SU-DHL-6 (cell line): ENCODE results near the gene SRRM1.
"Not testable (repeated sequence)": the region's sequence is repeated elsewhere in the genome, so short reads cannot be mapped to it uniquely, and the experiment has no call there.

Experiments
- H2AFZ ChIP-seq: fragments of 200-600 bp; sonication (generic); 2 replicates; pipeline ENCODE4 v1.6.1; 2014; ENCODE audit warnings: low read depth, mild to moderate bottlenecking, moderate library complexity, mixed read lengths, antibody characterized with exemption, low read length; ENCODE audit not compliant: severe bottlenecking
- H3F3A ChIP-seq: fragments of 200-600 bp; shearing (Covaris generic); 2 replicates; pipeline ENCODE4 v1.6.0; 2016; ENCODE audit warnings: antibody characterized with exemption, mild to moderate bottlenecking; ENCODE audit not compliant: insufficient read depth
- H3K27ac ChIP-seq: fragments of 200-600 bp; sonication (generic); 2 replicates; pipeline ENCODE4 v1.5.1; 2016; ENCODE audit warnings: low read depth, mild to moderate bottlenecking, low read length, moderate library complexity, mixed read lengths
- H3K27me3 ChIP-seq: fragments of 200-600 bp; sonication (generic), shearing (Covaris generic); 2 replicates; pipeline ENCODE4 v1.6.0; 2014; ENCODE audit warnings: mild to moderate bottlenecking, low read length
- H3K36me3 ChIP-seq: fragments of 200-600 bp; sonication (generic); 2 replicates; pipeline ENCODE4 v1.6.1; 2014; ENCODE audit warnings: mild to moderate bottlenecking, low read length, mixed read lengths
- H3K4me2 ChIP-seq: fragments of 300-600, 200-600 bp; shearing (Covaris generic), sonication (generic); 2 replicates; pipeline ENCODE4 v1.6.0; 2014; ENCODE audit warnings: low read length, low read depth, mild to moderate bottlenecking; ENCODE audit not compliant: poor library complexity, severe bottlenecking
- H3K4me3 ChIP-seq: fragments of 200-600 bp; sonication (generic); 2 replicates; pipeline ENCODE4 v1.5.1; 2014; ENCODE audit warnings: antibody characterized with exemption, low read length, mild to moderate bottlenecking, mixed read lengths; ENCODE audit not compliant: insufficient read depth, poor library complexity, severe bottlenecking
- H3K79me2 ChIP-seq: fragments of 200-600 bp; sonication (generic); 2 replicates; pipeline ENCODE4 v1.6.1; 2014; ENCODE audit warnings: mild to moderate bottlenecking, low read length, moderate library complexity; ENCODE audit not compliant: insufficient read depth
- H3K9ac ChIP-seq: fragments of 200-600 bp; sonication (generic); 2 replicates; pipeline ENCODE4 v1.7.0; 2014; ENCODE audit warnings: mild to moderate bottlenecking, low read length
- H3K9me2 ChIP-seq: fragments of 200-600 bp; sonication (generic); replicated peaks from 2 replicates; pipeline ENCODE4 v1.6.1; 2014; ENCODE audit warnings: low read length; ENCODE audit not compliant: insufficient read depth
- H3K9me3 ChIP-seq: fragments of 200-600 bp; sonication (generic); 2 replicates; pipeline ENCODE4 v1.6.1; 2014; ENCODE audit warnings: low read length, mixed read lengths; ENCODE audit not compliant: insufficient read depth
- H4K20me1 ChIP-seq: fragments of 200-600 bp; sonication (generic); 2 replicates; pipeline ENCODE4 v1.6.1; 2014; ENCODE audit warnings: low read depth, mild to moderate bottlenecking, antibody characterized with exemption, low read length, moderate library complexity, mixed read lengths
- EZH2phosphoT487 ChIP-seq: fragments of 200-600 bp; sonication (generic), shearing (Covaris generic); conservative IDR thresholded peaks from 2 replicates; pipeline ENCODE4 v1.6.1; 2018; ENCODE audit warnings: mild to moderate bottlenecking, antibody characterized with exemption, low read length, moderate library complexity, mixed read lengths
- TF ChIP-seq, protein P1 (sequence below): fragments of 200-600 bp; sonication (generic); IDR thresholded peaks from one replicate; pipeline ENCODE4 v1.5.1; 2017; ENCODE audit warnings: antibody characterized with exemption, mild to moderate bottlenecking, low read length, moderate library complexity; ENCODE audit not compliant: insufficient read depth, poor library complexity, severe bottlenecking

The SRRM1 gene

DNA sequence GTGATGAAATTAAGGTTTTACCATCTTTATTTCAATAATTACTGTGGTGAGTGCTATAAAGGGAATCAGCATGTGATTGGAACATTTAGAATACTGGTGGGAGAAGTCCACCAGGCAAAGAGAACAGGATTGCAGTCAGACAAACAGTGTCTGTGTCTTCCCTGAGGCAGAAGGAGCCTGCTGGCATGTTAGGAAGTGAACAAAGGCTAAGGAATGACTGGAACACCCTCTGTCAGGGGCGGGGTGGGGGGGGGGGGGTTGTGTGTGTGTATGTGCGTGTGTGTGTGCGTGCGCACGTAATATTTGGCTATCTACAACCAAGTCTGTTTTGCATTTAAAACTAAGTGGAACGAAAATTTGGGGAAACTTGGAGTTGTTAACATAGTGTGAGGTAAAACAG is 30.2 kb downstream of the SRRM1 start:
- no peak overlapping the region for H2AFZ ChIP-seq
- peaks cover 16% of the 10 kb centered on the region for H3F3A ChIP-seq
- no peak overlapping the region for H3K4me2 ChIP-seq
- H3K9ac ChIP-seq, result no peak overlapping the region
- H3K27ac ChIP-seq, result no peak overlapping the region
- H3K79me2 ChIP-seq, result no peaks in the 10 kb centered on the region
- H3K4me3 ChIP-seq, result no peak overlapping the region
- no peaks in the 10 kb centered on the region for H3K27me3 ChIP-seq
- H3K9me2 ChIP-seq, result no peaks in the 10 kb centered on the region
- no peaks in the 10 kb centered on the region for H3K9me3 ChIP-seq
- TF ChIP-seq, protein P1, sequence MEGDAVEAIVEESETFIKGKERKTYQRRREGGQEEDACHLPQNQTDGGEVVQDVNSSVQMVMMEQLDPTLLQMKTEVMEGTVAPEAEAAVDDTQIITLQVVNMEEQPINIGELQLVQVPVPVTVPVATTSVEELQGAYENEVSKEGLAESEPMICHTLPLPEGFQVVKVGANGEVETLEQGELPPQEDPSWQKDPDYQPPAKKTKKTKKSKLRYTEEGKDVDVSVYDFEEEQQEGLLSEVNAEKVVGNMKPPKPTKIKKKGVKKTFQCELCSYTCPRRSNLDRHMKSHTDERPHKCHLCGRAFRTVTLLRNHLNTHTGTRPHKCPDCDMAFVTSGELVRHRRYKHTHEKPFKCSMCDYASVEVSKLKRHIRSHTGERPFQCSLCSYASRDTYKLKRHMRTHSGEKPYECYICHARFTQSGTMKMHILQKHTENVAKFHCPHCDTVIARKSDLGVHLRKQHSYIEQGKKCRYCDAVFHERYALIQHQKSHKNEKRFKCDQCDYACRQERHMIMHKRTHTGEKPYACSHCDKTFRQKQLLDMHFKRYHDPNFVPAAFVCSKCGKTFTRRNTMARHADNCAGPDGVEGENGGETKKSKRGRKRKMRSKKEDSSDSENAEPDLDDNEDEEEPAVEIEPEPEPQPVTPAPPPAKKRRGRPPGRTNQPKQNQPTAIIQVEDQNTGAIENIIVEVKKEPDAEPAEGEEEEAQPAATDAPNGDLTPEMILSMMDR, result no peak
- no peak for TF ChIP-seq EZH2phosphoT487
- peaks cover 43% of the 10 kb centered on the region for H3K36me3 ChIP-seq
- peaks cover 2% of the 10 kb centered on the region; the same call in 1 of the 2 replicates for H4K20me1 ChIP-seq

DNA sequence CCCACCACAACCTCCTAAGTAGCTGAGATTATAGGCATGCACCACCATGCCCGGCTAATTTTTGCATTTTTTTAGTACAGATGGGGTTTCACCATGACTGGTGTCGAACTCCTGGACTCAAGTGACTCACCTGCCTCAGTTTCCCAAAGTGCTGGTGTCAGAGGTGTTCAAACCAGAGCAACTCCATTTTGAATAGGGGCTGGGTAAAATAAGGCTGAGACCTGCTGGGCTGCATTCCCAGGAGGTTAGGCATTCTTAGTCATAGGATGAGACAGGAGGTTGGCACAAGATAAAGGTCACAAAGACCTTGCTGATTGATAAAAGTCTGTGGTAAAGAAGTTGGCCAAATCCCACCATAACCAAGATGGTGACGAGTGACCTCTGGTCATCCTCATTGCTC is 35.3 kb downstream of the SRRM1 start:
- H3K4me2 ChIP-seq, H3K36me3 ChIP-seq, H2AFZ ChIP-seq: not testable (repeated sequence)

DNA sequence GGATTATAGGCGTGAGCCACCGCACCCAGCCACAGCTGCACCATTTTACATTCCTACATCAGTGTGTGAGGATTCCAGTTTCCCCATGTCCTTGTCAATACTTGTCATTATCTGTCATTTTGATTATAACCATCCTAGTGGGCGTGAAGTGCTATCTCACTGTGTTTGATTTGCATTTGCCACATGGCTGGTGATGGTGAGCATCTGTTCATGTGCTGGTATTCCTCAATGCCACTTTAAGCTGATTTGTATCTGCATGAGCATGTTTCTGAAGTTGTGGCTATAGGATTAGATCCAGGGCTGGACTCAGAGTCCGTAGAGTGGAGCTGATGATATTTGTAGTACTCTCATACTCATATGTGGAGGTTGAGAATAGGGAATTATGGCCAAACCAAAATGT is 36.6 kb downstream of the SRRM1 start:
- peaks cover 17% of the 10 kb centered on the region; the same call in 1 of the 2 replicates for H3F3A ChIP-seq
- 0 out of 2 replicates have a peak, but pooled peaks cover 4% of the 10 kb centered on the region for H3K36me3 ChIP-seq
- no peak for TF ChIP-seq EZH2phosphoT487
- TF ChIP-seq, protein P1, result no peak
- H3K4me3 ChIP-seq, result no peak overlapping the region
- H3K27ac ChIP-seq, result no peak overlapping the region
- H3K79me2 ChIP-seq, result no peaks in the 10 kb centered on the region
- H3K9me2 ChIP-seq, result no peaks in the 10 kb centered on the region
- no peaks in the 10 kb centered on the region for H4K20me1 ChIP-seq
- H2AFZ ChIP-seq, result no peak overlapping the region
- no peak overlapping the region for H3K4me2 ChIP-seq
- no peaks in the 10 kb centered on the region for H3K9me3 ChIP-seq
- no peak overlapping the region for H3K9ac ChIP-seq
- no peaks in the 10 kb centered on the region for H3K27me3 ChIP-seq

More for the DNA sequence above, 35.3 kb downstream of the SRRM1 start:
- H3K9ac ChIP-seq, H3K9me2 ChIP-seq, H3K9me3 ChIP-seq, H4K20me1 ChIP-seq, H3K27me3 ChIP-seq, H3K27ac ChIP-seq, H3K79me2 ChIP-seq, H3K4me3 ChIP-seq: not testable (repeated sequence)
- peaks cover 25% of the 10 kb centered on the region for H3F3A ChIP-seq

DNA sequence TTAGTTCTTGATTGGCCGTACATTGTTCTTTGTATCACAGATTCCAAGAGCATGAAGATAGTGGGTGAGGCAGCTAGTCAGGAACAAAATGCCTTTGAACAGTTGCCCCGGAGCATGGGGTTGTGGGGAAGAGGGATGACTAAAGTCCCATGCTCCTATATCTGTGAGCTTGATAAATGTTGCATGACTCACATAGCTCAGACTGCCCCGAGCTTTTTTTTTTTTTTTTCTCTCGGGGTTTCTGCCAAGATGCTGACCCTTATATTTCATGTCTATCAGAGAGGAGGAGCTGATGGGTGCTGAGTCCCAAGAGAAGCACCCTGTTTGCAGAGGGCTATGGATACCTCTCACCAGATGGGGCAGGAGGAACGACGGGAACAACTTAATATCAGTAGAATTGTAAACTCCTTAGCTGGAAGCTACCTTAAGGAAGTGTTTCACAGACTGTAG is 40.6 kb downstream of the SRRM1 start:
- H3K9me2 ChIP-seq, result no peaks in the 10 kb centered on the region
- TF ChIP-seq, protein P1, result no peak
- no peak for TF ChIP-seq EZH2phosphoT487
- 0 out of 2 replicates have a peak, but pooled peaks cover 4% of the 10 kb centered on the region for H3K36me3 ChIP-seq
- H2AFZ ChIP-seq, result no peak overlapping the region
- H4K20me1 ChIP-seq, result no peaks in the 10 kb centered on the region
- no peaks in the 10 kb centered on the region for H3K79me2 ChIP-seq
- H3K4me3 ChIP-seq, result no peak overlapping the region
- H3K9ac ChIP-seq, result no peak overlapping the region
- no peaks in the 10 kb centered on the region for H3K27me3 ChIP-seq
- H3K4me2 ChIP-seq, result no peak overlapping the region
- no peaks in the 10 kb centered on the region for H3K9me3 ChIP-seq
- H3F3A ChIP-seq, result peaks cover 17% of the 10 kb centered on the region; the same call in 1 of the 2 replicates
- no peak overlapping the region for H3K27ac ChIP-seq
